Dendritic cell treated with granulocyte-macrophage colony-stimulating factor and Interleukin-4, amounts not matched to agents 40 ng/mL and 50 ng/mL, for 4 days (primary cell): ENCODE results near the gene IFNA13.
A peak's percentile ranks its signal among the peaks of the same experiment; 100 is the strongest.

Experiments
- H3K27ac Mint-ChIP-seq: one replicate; pipeline ENCODE4 v1.8.0; 2022; ENCODE audit warnings: mild to moderate bottlenecking, mixed read lengths
- H3K27me3 Mint-ChIP-seq: one replicate; pipeline ENCODE4 v1.8.0; 2022; ENCODE audit warnings: mild to moderate bottlenecking, mixed read lengths
- H3K36me3 Mint-ChIP-seq: one replicate; pipeline ENCODE4 v1.8.0; 2022; ENCODE audit warnings: low read depth, mixed read lengths
- H3K4me1 Mint-ChIP-seq: one replicate; pipeline ENCODE4 v1.8.0; 2022; ENCODE audit warnings: low read depth, mixed read lengths
- H3K4me3 Mint-ChIP-seq: one replicate; pipeline ENCODE4 v1.8.0; 2022; ENCODE audit warnings: mild to moderate bottlenecking, moderate library complexity, mixed read lengths
- H3K9me3 Mint-ChIP-seq: one replicate; pipeline ENCODE4 v1.8.0; 2022; ENCODE audit warnings: mixed read lengths
- intact Hi-C: fragments of 100-400 bp; cut with micrococcal nuclease; formaldehyde crosslinking; loops from one replicate; pipeline ENCODE4 v1.15.0; 2022

The IFNA13 gene

GRCh38 chr9:21367957-21368356 lies at the start of gene IFNA13:
TSS of gene IFNA13 (minus strand) at chr9:21368057. CDS start at chr9:21368010, 47 bp downstream.
- peaks cover 46% of the 10 kb centered on the region for H3K27me3 Mint-ChIP-seq

GRCh38 chr9:21415493-21416267 lies 47.8 kb upstream of the IFNA13 start:
- no peak overlapping the region for H3K4me3 Mint-ChIP-seq
- intact Hi-C loops: no loop called here
- no peaks in the 10 kb centered on the region for H3K9me3 Mint-ChIP-seq
- H3K27me3 Mint-ChIP-seq: peaks cover 32% of the 10 kb centered on the region
- no peaks in the 10 kb centered on the region for H3K4me1 Mint-ChIP-seq
- H3K27ac Mint-ChIP-seq: no peak overlapping the region
- no peaks in the 10 kb centered on the region for H3K36me3 Mint-ChIP-seq

More at GRCh38 chr9:21367957-21368356, at the start of gene IFNA13:
- H3K36me3 Mint-ChIP-seq: no peaks in the 10 kb centered on the region
- no peak within 1 kb of the TSS for H3K27ac Mint-ChIP-seq
- H3K9me3 Mint-ChIP-seq: no peaks in the 10 kb centered on the region
- intact Hi-C loops: no loop called here
- H3K4me1 Mint-ChIP-seq: peaks cover 9% of the 10 kb centered on the region
- H3K4me3 Mint-ChIP-seq: no peak within 1 kb of the TSS

- Mint-ChIP-seq H3K4me1 (no peaks in the 10 kb centered on the region), H3K36me3 (no peaks in the 10 kb centered on the region)
- intact Hi-C loops: no loop called here
These were observed 46.5 kb upstream of the IFNA13 start for GRCh38 chr9:21414220-21414940.

GRCh38 chr9:21413624-21414023 lies 45.8 kb upstream of the IFNA13 start:
- no peaks in the 10 kb centered on the region for H3K9me3 Mint-ChIP-seq
- intact Hi-C loops: no loop called here
- H3K4me1 Mint-ChIP-seq: no peaks in the 10 kb centered on the region
- no peak overlapping the region for H3K4me3 Mint-ChIP-seq
- H3K27ac Mint-ChIP-seq: no peak overlapping the region
- H3K27me3 Mint-ChIP-seq: peaks cover 28% of the 10 kb centered on the region
- no peaks in the 10 kb centered on the region for H3K36me3 Mint-ChIP-seq

More at GRCh38 chr9:21414220-21414940, 46.5 kb upstream of the IFNA13 start:
- Mint-ChIP-seq H3K4me3 (no peak overlapping the region), H3K27me3 (peaks cover 30% of the 10 kb centered on the region), H3K27ac (no peak overlapping the region), H3K9me3 (no peaks in the 10 kb centered on the region)

- peaks cover 28% of the 10 kb centered on the region for H3K27me3 Mint-ChIP-seq
- H3K4me1 Mint-ChIP-seq: no peaks in the 10 kb centered on the region
- intact Hi-C loops: no loop called here
- no peaks in the 10 kb centered on the region for H3K36me3 Mint-ChIP-seq
- H3K4me3 Mint-ChIP-seq: no peak overlapping the region
- H3K27ac Mint-ChIP-seq: no peak overlapping the region
- no peaks in the 10 kb centered on the region for H3K9me3 Mint-ChIP-seq
These were observed 45.3 kb upstream of the IFNA13 start for GRCh38 chr9:21413151-21413550.

GRCh38 chr9:21412107-21412506 lies 44.2 kb upstream of the IFNA13 start:
- no peaks in the 10 kb centered on the region for H3K9me3 Mint-ChIP-seq
- H3K27ac Mint-ChIP-seq: no peak overlapping the region
- no peaks in the 10 kb centered on the region for H3K4me1 Mint-ChIP-seq
- intact Hi-C loops: no loop called here
- H3K27me3 Mint-ChIP-seq: peaks cover 32% of the 10 kb centered on the region
- no peaks in the 10 kb centered on the region for H3K36me3 Mint-ChIP-seq
- no peak overlapping the region for H3K4me3 Mint-ChIP-seq

GRCh38 chr9:21408817-21409216 lies 41.0 kb upstream of the IFNA13 start, which contains the start of gene IFNA8:
TSS of gene IFNA8 (plus strand) at chr9:21409117. CDS start at chr9:21409177, 60 bp downstream.
- peaks cover 40% of the 10 kb centered on the region for H3K27me3 Mint-ChIP-seq
- no peaks in the 10 kb centered on the region for H3K9me3 Mint-ChIP-seq
- H3K4me1 Mint-ChIP-seq: no peaks in the 10 kb centered on the region
- intact Hi-C loops: loop anchor here (10.0 kb wide), 1 partner anchor 154 kb away; no protein-coding TSS in a partner anchor
- H3K36me3 Mint-ChIP-seq: no peaks in the 10 kb centered on the region
- no peak within 1 kb of the TSS for H3K4me3 Mint-ChIP-seq
- H3K27ac Mint-ChIP-seq: no peak within 1 kb of the TSS

- intact Hi-C loops: loop anchor here (10.0 kb wide), 1 partner anchor 149 kb away; no protein-coding TSS in a partner anchor
- no peak overlapping the region for H3K27ac Mint-ChIP-seq
These were observed 36.3 kb upstream of the IFNA13 start for GRCh38 chr9:21404146-21404545.

GRCh38 chr9:21402386-21403251 lies 34.8 kb upstream of the IFNA13 start:
- Mint-ChIP-seq H3K27ac (no peak overlapping the region), H3K4me3 (peak overlapping the region; percentile 53), H3K27me3 (peaks cover 69% of the 10 kb centered on the region)

More at GRCh38 chr9:21404146-21404545, 36.3 kb upstream of the IFNA13 start:
- Mint-ChIP-seq H3K4me1 (peaks cover 13% of the 10 kb centered on the region), H3K27me3 (peaks cover 57% of the 10 kb centered on the region), H3K36me3 (no peaks in the 10 kb centered on the region), H3K9me3 (no peaks in the 10 kb centered on the region), H3K4me3 (no peak overlapping the region)

GRCh38 chr9:21399956-21400355 lies 32.1 kb upstream of the IFNA13 start:
- H3K27ac Mint-ChIP-seq: no peak overlapping the region
- H3K27me3 Mint-ChIP-seq: peaks cover 73% of the 10 kb centered on the region
- intact Hi-C loops: loop anchor here (10.0 kb wide), 1 partner anchor 145 kb away; no protein-coding TSS in a partner anchor
- H3K4me1 Mint-ChIP-seq: peaks cover 23% of the 10 kb centered on the region
- no peak overlapping the region for H3K4me3 Mint-ChIP-seq
- no peaks in the 10 kb centered on the region for H3K36me3 Mint-ChIP-seq
- no peaks in the 10 kb centered on the region for H3K9me3 Mint-ChIP-seq

More at GRCh38 chr9:21402386-21403251, 34.8 kb upstream of the IFNA13 start:
- intact Hi-C loops: loop anchor here (10.0 kb wide), 1 partner anchor 148 kb away; no protein-coding TSS in a partner anchor
- H3K4me1 Mint-ChIP-seq: peaks cover 13% of the 10 kb centered on the region
- no peaks in the 10 kb centered on the region for H3K9me3 Mint-ChIP-seq
- no peaks in the 10 kb centered on the region for H3K36me3 Mint-ChIP-seq

- intact Hi-C loops: no loop called here
- Mint-ChIP-seq H3K4me3 (no peak overlapping the region), H3K36me3 (no peaks in the 10 kb centered on the region), H3K9me3 (no peaks in the 10 kb centered on the region), H3K27me3 (peaks cover 69% of the 10 kb centered on the region), H3K4me1 (peaks cover 23% of the 10 kb centered on the region), H3K27ac (no peak overlapping the region)
These were observed 31.2 kb upstream of the IFNA13 start for GRCh38 chr9:21398955-21399489.

- Mint-ChIP-seq H3K27ac (no peak overlapping the region), H3K9me3 (no peaks in the 10 kb centered on the region), H3K36me3 (no peaks in the 10 kb centered on the region), H3K4me1 (peaks cover 10% of the 10 kb centered on the region), H3K27me3 (peaks cover 71% of the 10 kb centered on the region), H3K4me3 (peak overlapping the region; percentile 68)
- intact Hi-C loops: loop anchor here (1.0 kb wide), 1 partner anchor 70 kb away; no protein-coding TSS in a partner anchor
These were observed 28.2 kb upstream of the IFNA13 start for GRCh38 chr9:21395778-21396717.
